ENCODE results near the gene SPG11. TPM values are rescaled to one million over a fixed set of nuclear protein-coding genes. Genes with fewer than 3 reads are reported as not detected.

SPG11 gene
- total and polyA plus RNA-seq, 2 of the 13 experiments (the other 11 are each of a cell fraction or from before 2014, with no cell fraction given) = 31.5 to 40.7 TPM

DNA sequence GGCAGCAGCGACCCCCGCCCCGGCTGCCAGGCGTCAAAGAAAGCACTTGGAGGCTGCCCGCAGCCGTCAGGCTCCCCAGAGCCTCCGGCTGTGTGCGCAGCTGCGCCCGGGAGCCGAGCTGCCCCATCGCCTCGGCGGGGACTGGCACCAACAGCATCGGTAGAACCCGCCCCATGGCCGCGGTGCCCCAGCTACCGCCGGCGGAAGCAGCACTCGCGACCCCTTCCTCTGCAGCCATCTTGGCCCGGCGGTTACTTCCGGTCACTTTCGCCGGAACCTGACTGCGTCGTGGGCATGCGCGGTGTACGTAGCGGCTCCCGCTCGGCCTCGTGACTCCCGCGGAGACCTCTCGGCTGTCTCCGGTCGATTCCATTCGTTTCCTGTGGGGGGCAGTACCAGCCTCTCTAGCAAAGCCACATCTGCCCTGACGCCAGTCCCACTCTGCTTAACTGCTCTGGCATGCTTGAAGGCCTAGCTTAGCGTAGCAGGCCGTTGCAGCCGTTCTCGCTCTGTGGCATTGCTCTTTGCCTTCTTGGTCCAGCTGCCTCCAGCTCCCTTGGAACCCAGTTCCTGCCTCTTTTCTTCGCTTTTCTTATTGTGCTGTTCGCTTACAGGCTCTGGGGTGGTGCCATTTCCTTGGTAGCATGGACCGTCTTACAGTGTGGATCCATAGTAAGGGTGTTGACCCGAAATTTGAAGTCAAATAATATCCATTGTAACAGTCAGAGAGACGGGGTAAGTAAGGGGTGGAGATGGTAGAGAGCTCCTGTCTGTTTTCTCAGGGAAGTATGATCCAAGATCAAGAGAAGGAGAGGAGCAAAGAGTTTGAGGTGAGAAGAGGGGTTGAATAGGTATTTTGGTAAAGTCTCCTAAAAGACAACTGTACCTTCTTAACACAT, at the start of gene SPG11 (continued):
- TF ChIP-seq, protein P1, sequence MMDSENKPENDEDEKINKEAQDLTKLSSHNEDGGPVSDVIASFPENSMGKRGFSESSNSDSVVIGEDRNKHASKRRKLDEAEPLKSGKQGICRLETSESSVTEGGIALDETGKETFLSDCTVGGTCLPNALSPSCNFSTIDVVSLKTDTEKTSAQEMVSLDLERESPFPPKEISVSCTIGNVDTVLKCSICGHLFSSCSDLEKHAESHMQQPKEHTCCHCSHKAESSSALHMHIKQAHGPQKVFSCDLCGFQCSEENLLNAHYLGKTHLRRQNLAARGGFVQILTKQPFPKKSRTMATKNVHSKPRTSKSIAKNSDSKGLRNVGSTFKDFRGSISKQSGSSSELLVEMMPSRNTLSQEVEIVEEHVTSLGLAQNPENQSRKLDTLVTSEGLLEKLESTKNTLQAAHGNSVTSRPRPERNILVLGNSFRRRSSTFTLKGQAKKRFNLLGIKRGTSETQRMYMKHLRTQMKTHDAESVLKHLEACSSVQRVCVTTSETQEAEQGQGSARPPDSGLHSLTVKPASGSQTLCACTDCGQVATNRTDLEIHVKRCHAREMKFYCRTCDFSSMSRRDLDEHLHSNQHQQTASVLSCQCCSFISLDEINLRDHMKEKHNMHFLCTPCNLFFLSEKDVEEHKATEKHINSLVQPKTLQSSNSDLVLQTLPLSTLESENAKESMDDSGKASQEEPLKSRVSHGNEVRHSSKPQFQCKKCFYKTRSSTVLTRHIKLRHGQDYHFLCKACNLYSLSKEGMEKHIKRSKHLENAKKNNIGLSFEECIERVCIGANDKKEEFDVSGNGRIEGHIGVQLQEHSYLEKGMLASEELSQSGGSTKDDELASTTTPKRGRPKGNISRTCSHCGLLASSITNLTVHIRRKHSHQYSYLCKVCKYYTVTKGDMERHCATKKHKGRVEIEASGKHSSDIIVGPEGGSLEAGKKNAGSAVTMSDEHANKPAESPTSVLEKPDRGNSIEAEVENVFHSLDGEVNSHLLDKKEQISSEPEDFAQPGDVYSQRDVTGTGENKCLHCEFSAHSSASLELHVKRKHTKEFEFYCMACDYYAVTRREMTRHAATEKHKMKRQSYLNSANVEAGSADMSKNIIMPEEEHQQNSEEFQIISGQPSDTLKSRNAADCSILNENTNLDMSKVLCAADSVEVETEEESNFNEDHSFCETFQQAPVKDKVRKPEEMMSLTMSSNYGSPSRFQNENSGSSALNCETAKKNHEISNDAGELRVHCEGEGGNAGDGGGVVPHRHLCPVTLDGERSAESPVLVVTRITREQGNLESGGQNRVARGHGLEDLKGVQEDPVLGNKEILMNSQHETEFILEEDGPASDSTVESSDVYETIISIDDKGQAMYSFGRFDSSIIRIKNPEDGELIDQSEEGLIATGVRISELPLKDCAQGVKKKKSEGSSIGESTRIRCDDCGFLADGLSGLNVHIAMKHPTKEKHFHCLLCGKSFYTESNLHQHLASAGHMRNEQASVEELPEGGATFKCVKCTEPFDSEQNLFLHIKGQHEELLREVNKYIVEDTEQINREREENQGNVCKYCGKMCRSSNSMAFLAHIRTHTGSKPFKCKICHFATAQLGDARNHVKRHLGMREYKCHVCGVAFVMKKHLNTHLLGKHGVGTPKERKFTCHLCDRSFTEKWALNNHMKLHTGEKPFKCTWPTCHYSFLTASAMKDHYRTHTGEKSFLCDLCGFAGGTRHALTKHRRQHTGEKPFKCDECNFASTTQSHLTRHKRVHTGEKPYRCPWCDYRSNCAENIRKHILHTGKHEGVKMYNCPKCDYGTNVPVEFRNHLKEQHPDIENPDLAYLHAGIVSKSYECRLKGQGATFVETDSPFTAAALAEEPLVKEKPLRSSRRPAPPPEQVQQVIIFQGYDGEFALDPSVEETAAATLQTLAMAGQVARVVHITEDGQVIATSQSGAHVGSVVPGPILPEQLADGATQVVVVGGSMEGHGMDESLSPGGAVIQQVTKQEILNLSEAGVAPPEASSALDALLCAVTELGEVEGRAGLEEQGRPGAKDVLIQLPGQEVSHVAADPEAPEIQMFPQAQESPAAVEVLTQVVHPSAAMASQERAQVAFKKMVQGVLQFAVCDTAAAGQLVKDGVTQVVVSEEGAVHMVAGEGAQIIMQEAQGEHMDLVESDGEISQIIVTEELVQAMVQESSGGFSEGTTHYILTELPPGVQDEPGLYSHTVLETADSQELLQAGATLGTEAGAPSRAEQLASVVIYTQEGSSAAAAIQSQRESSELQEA (CRISPR knock-in tag; IDR thresholded peaks at IDR 0.05; ENCODE audit: not compliant biosample characterization) = peak; percentile 90
- TF ChIP-seq CHCHD3 (CRISPR knock-in tag; IDR thresholded peaks at IDR 0.05) = peak; percentile 81; the same call in 1 of the 2 replicates
- TF ChIP-seq, protein P2, sequence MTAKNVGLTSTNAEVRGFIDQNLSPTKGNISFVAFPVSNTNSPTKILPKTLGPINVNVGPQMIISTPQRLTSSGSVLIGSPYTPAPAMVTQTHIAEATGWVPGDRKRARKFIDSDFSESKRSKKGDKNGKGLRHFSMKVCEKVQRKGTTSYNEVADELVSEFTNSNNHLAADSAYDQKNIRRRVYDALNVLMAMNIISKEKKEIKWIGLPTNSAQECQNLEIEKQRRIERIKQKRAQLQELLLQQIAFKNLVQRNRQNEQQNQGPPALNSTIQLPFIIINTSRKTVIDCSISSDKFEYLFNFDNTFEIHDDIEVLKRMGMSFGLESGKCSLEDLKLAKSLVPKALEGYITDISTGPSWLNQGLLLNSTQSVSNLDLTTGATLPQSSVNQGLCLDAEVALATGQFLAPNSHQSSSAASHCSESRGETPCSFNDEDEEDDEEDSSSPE (CRISPR knock-in tag; IDR thresholded peaks at IDR 0.05) = peak; percentile 74
- TF ChIP-seq ZNF772 (CRISPR knock-in tag; IDR thresholded peaks at IDR 0.05) = peak; percentile 86
- peak; percentile 81; the same call in 1 of the 2 replicates for TF ChIP-seq ZNF260 (CRISPR knock-in tag; IDR thresholded peaks at IDR 0.05; ENCODE audit: borderline replicate concordance, low read depth)
- peak; percentile 86; the same call in 1 of the 2 replicates for TF ChIP-seq ZNF350 (CRISPR knock-in tag; IDR thresholded peaks at IDR 0.05; ENCODE audit: borderline replicate concordance, low read depth)
- TF ChIP-seq ZNF432 (CRISPR knock-in tag; IDR thresholded peaks at IDR 0.05; ENCODE audit: borderline replicate concordance) = no peak
- TF ChIP-seq, protein P3, sequence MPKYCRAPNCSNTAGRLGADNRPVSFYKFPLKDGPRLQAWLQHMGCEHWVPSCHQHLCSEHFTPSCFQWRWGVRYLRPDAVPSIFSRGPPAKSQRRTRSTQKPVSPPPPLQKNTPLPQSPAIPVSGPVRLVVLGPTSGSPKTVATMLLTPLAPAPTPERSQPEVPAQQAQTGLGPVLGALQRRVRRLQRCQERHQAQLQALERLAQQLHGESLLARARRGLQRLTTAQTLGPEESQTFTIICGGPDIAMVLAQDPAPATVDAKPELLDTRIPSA (CRISPR knock-in tag; IDR thresholded peaks at IDR 0.05; ENCODE audit: borderline replicate concordance) = no peak
- TF ChIP-seq NFATC3 (CRISPR knock-in tag; IDR thresholded peaks at IDR 0.05) = peak; percentile 74; the same call in 1 of the 2 replicates
- TF ChIP-seq ZMYM4 (CRISPR knock-in tag; IDR thresholded peaks at IDR 0.05) = peak; percentile 92
- TF ChIP-seq NONO (IDR thresholded peaks at IDR 0.05) = no peak
- peak; percentile 85 for TF ChIP-seq NONO (CRISPR knock-in tag; conservative IDR thresholded peaks at IDR 0.05)
- no peak for TF ChIP-seq CCAR2 (optimal IDR thresholded peaks at IDR 0.05; ENCODE audit: low read depth, low read length)
- TF ChIP-seq, protein P4, sequence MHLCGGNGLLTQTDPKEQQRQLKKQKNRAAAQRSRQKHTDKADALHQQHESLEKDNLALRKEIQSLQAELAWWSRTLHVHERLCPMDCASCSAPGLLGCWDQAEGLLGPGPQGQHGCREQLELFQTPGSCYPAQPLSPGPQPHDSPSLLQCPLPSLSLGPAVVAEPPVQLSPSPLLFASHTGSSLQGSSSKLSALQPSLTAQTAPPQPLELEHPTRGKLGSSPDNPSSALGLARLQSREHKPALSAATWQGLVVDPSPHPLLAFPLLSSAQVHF (CRISPR knock-in tag; IDR thresholded peaks at IDR 0.05) = peak; percentile 83
- TF ChIP-seq ZNF101 (CRISPR knock-in tag; IDR thresholded peaks at IDR 0.05; ENCODE audit: borderline replicate concordance, low read depth) = peak; percentile 88; the same call in 1 of the 2 replicates
- TF ChIP-seq ZNF282 (IDR thresholded peaks at IDR 0.05; ENCODE audit: partially characterized antibody) = no peak
- no peak for TF ChIP-seq ZNF253 (CRISPR knock-in tag; IDR thresholded peaks at IDR 0.05; ENCODE audit: borderline replicate concordance)
